Kidney (tissue), 2 donors: Measurements from ENCODE around the gene CORO1C. TPM values are rescaled to one million over a fixed set of nuclear protein-coding genes. Genes with fewer than 3 reads are reported as not detected.

Experiments
- microRNA-seq: library from miRNA; unstranded; fragments of <30 nt; microRNA quantifications from one replicate; pipeline ENCODE4 v1.2.0, GENCODE V29; 2020
- polyA plus RNA-seq: library from polyadenylated mRNA; stranded (reverse); fragments of 350-450 nt; fragmentation: Illumina TruSeq; extraction: RNeasy Lipid Tissue Mini Kit (QIAGEN cat#74804); gene quantifications from one replicate; pipeline ENCODE4 v1.2.3, GENCODE V29; 2014; ENCODE audit warnings: low read depth, low replicate concordance; ENCODE audit not compliant: insufficient read depth
- total RNA-seq: library from RNA; stranded (reverse); fragmentation: NEBNext Ultra II Directional; extraction: Animal tissue kit (Norgen Biotek cat#: 25700); gene quantifications from one replicate; pipeline ENCODE4 v1.2.1, GENCODE V29; 2021
- donor health status: DM: yes; HTN: yes; CAD: no.

Gene CORO1C
- total and polyA plus RNA-seq, 2 donors from 2014 or later = 16.6 to 104 TPM

Small RNA genes within 50 kb of the gene (microRNA-seq; reads per million reads assigned to microRNA genes)
- gene MIR4496 = not detected

Other genes with a start within 250 kb of the CORO1C start
- 8.5 TPM for gene FICD, start 216.2 kb downstream of the CORO1C start, total RNA-seq
- gene FICD, start 216.2 kb downstream of the CORO1C start, polyA plus RNA-seq = 5.1 TPM
- gene SART3, start 170.3 kb downstream of the CORO1C start, total RNA-seq = 59.1 TPM
- gene SART3, start 170.3 kb downstream of the CORO1C start, polyA plus RNA-seq = 14.9 TPM
- gene ISCU, start 168.9 kb downstream of the CORO1C start, total RNA-seq = 183 TPM
- gene ISCU, start 168.9 kb downstream of the CORO1C start, polyA plus RNA-seq = 511 TPM
- gene TMEM119, start 133.4 kb downstream of the CORO1C start, total RNA-seq = 15.8 TPM
- 4.1 TPM for gene TMEM119, start 133.4 kb downstream of the CORO1C start, polyA plus RNA-seq
- gene SELPLG, start 97.6 kb downstream of the CORO1C start, total RNA-seq = 14.3 TPM
- gene SELPLG, start 97.6 kb downstream of the CORO1C start, polyA plus RNA-seq = 3.7 TPM
- 32.5 TPM for gene SSH1, start 126.1 kb upstream of the CORO1C start, total RNA-seq
- 3.6 TPM for gene SSH1, start 126.1 kb upstream of the CORO1C start, polyA plus RNA-seq
- gene DAO, start 148.6 kb upstream of the CORO1C start, total RNA-seq = 0.41 TPM
- 50.4 TPM for gene DAO, start 148.6 kb upstream of the CORO1C start, polyA plus RNA-seq